ENCODE results near the gene KIF9.
"Not testable (repeated sequence)": the region's sequence is repeated elsewhere in the genome, so short reads cannot be mapped to it uniquely, and the experiment has no call there.

The KIF9 gene

DNA sequence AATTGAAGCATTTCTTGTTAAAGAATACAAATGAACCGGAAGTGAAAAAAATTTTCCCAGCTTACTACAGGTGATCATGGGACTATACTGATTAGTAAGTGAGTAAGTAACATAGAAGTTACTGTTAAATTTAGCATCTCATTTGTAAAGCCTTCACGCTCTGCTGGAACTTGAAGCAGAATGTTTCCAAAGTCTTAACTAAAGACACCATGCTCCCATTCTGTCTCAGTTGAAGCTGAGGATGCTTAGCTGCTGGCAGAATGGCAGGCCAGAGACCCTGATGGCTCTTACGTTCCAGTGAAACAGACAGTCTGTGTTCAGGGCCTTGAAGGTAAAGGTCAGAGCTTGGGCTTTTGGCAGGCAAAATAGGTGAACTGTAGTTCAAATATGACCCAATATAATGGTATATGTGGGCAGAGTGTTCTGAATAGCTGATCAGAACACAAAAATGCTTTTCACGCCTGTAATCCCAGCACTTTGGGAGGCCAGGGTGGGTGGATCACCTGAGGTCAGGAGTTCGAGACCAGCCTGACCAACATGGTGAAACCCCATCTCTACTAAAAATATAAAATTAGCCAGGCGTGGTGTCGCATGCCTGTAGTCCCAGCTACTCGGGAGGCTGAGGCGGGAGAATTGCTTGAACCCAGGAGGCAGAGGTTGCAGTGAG lies 9.3 kb upstream of the KIF9 start:
- not testable (repeated sequence) for DNase-seq

DNA sequence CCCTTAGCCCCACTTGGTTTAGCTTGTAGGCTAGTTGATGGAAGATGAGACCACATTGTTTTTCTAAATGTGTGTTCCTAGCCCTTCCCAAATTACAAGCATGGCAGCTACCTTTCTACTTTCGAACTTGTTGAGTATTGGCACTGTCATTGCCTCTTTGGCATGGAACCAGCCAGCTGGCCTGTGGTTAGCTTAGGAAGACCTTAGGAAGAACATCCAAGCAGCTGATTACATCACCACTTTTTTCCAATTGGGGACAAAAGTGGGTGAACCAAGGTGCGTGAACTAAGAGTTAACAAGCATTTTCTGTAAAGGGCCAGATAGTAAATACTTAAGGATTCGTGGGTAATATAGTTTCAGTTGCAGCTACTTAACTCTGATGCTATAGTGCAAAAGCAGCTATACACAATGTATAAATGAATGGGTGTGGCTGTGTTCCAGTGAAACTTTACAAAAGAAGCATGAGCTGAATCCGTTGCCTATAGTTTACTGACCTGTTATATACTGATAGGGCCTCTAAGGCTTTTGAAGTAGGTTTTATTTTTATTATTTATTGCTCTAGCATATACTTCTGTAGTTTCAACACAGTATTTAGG lies 8.7 kb upstream of the KIF9 start:
- no peak for DNase-seq

- no peak for DNase-seq
These were observed 6.6 kb upstream of the KIF9 start for GRCh38 chr3:47288966-47289910.

- DNase-seq: no peak
These were observed 1.2 kb upstream of the KIF9 start for GRCh38 chr3:47283591-47284364.

- no peak for DNase-seq
These were observed 566 bp upstream of the KIF9 start for GRCh38 chr3:47283193-47283537.

DNA sequence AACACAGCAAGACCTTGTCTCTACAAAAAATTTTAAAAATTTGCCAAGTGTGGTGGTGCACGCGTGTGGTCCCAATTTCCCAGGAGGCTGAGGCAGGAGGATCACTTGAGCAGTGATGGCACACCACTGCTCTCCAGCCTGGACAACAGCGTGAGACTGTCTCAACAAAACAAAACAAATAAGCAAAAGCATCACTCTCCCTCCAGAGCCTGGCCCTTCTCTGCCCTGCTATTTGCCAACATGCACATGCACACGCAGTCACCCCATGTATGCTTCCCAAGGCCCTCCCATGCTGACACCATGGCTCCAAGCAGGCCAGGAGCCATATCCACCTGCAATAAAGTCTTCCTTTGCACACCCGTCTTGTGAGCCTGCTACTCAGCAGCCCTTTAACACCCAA lies 2.1 kb downstream of the KIF9 start:
- no peak for DNase-seq

GRCh38 chr3:47276558-47276957 lies 6.0 kb downstream of the KIF9 start:
- no peak for DNase-seq

- DNase-seq: no peak
These were observed 7.9 kb downstream of the KIF9 start for GRCh38 chr3:47274652-47275051.

DNA sequence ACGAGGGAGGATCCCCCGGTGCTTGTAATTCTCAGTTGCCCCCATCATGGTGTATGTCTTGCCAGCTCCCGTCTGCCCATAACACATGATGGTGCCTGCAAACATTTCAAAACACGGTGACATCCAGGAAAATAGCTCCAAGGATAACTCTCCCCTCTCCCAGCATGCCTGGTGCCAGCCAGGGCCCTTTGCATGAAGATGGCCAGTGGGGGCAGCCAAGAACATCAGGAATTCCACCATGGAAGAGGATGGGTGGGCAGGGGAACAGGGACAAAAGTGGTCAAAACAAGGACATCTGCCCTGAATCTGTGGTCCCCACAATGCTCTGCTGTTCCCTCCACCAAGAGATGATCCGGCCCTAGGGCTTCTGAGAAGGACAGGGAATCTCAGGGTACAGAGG lies 9.0 kb downstream of the KIF9 start:
- no peak for DNase-seq

DNA sequence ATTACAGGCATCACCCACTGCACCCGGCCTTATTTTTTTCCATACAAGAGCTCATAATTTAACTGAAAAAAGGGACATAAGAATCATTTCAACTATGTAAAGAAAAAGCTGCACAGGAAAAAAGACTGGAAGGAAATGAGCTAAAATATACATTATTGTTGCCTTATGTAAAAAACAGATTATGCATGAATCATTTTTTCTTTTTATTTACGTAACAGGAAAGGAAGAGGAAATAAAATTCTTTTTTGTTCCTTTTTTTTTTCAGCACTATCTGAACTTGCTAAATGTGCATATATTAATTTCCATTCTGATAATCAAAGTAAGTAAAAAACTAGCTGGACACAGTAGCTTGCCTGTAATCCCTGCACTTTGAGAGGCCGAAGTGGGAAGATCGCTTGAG lies 12.1 kb downstream of the KIF9 start:
- no peak for DNase-seq

GRCh38 chr3:47267490-47267824 lies 15.1 kb downstream of the KIF9 start:
- DNase-seq: no peak

- no peak for DNase-seq
These were observed 15.7 kb downstream of the KIF9 start for GRCh38 chr3:47266709-47267489.

DNA sequence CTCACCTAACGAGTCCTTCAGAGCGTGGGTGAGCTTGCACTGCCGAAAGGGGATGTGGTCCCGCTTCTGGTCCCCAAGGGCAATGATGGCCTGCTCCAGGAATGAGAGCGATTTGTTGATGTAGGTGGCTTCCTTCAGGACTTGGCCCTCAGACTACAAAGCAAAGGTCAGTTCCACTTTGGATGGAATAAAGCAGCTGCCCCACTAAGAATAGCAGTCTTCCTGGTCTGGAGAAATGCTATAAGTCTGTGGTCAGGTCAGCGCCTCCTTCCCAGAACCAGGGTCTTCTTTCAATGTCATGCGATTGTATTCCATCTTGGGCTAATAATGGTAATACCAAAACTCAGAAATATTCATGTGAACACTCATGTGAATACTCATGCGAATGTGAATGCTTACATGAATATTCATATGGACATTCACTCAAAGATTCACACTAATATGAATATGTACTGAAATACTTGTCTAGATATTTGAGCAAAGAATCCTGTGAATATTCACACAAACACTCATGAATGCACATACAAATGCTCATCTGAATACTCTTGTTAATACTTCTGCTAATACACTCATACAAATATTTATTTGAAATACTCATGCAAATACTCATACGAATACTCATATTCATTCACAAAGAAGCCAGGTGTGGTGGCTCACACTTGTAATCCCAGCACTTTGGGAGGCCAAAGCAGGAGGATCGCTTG lies 16.7 kb downstream of the KIF9 start:
- DNase-seq: no peak

GRCh38 chr3:47265008-47265407 lies 17.6 kb downstream of the KIF9 start:
- no peak for DNase-seq

- DNase-seq: no peak
These were observed 21.3 kb downstream of the KIF9 start for GRCh38 chr3:47261301-47261700.

DNA sequence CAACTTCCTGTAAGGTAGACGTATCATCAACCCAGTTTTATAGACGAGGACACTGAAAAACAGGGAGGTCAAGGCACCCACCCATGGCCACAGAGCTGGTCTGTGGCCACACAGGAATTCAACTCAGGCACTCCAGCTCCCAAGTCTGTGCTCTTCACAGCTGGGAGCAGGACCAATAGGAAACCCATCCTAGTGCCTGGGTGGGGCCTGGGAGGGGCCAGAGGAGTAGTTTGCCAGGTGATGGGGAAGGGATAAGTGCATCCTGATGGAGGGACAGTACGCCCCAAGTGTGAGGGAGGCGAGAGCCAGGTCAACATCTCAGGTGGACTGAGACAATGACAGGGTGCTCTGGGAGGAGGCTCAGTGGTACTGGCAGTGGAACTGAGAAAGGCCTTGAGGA lies 22.0 kb downstream of the KIF9 start:
- DNase-seq: no peak

- no peak for DNase-seq
These were observed 23.5 kb downstream of the KIF9 start for GRCh38 chr3:47259114-47259513.

GRCh38 chr3:47256331-47256730 lies 26.3 kb downstream of the KIF9 start:
- not testable (repeated sequence) for DNase-seq

DNA sequence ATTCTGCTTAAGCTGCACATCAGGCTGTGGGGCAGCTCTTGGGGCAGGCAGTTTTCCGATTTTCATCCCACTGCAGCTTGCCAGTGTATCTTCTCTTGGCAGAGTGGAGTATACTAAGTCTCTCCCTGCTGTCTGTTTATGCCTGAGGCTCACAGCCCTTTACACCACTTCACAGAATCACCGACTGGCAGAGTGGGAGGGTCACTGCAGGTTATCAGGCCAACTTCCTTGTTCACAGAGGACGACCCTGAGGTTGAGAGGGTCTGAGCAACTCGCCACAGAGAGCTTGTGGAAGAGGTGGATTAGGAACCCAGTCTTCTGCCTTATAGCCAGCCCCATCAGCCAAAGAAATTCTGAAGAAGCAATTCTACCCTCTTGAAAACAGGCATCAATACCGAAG lies 30.9 kb downstream of the KIF9 start:
- no peak for DNase-seq

DNA sequence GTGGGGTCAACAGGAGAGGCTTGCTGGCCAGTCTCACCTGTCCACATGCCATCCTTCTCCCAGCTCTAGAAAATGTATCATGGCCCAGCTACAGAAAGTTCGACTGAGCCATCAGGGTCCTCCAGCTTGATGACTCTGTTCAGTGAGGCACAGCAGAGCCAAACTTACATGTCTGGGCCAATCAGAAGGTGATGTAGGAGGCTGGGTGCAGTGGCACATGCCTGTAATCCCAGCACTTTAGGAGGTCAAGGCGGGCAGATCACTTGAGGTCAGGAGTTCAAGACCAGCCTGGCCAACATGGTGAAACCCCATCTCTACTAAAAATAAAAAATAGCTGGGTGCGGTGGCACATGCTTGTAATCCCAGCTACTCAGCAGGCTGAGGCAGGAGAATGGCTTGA lies 31.5 kb downstream of the KIF9 start:
- not testable (repeated sequence) for DNase-seq

GRCh38 chr3:47250309-47251060 lies 32.1 kb downstream of the KIF9 start:
- no peak for DNase-seq

All from NCI-H1092 (cell line).